Measurements from ENCODE around the gene TULP4.

Gene TULP4, protein sequence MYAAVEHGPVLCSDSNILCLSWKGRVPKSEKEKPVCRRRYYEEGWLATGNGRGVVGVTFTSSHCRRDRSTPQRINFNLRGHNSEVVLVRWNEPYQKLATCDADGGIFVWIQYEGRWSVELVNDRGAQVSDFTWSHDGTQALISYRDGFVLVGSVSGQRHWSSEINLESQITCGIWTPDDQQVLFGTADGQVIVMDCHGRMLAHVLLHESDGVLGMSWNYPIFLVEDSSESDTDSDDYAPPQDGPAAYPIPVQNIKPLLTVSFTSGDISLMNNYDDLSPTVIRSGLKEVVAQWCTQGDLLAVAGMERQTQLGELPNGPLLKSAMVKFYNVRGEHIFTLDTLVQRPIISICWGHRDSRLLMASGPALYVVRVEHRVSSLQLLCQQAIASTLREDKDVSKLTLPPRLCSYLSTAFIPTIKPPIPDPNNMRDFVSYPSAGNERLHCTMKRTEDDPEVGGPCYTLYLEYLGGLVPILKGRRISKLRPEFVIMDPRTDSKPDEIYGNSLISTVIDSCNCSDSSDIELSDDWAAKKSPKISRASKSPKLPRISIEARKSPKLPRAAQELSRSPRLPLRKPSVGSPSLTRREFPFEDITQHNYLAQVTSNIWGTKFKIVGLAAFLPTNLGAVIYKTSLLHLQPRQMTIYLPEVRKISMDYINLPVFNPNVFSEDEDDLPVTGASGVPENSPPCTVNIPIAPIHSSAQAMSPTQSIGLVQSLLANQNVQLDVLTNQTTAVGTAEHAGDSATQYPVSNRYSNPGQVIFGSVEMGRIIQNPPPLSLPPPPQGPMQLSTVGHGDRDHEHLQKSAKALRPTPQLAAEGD (N-terminal part only)

DNA sequence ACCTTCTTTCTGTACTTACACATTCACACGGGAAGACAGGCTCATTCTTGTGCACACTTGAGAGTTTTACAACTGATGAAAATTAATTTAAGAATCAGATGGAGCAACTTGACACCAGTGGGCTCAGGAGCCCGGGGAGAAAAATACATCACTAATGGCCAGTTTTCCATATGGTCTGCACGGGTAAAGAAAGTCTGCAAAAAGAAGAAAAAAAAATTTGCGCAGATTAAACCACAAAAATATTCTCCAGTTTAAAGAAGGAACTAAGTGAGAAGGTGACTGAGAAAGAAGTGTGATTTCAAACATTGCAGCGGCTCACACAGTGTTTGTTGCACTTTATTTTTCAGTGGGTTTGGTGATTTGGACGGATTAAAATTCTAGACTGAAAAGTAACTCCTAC is at the start of gene TULP4:
Gene TULP4, plus strand, starts transcription at position 301 of the 400 bp plus-strand sequence. CDS start 1,552 bp downstream, outside the sequence.
- DNase-seq = no peak

DNA sequence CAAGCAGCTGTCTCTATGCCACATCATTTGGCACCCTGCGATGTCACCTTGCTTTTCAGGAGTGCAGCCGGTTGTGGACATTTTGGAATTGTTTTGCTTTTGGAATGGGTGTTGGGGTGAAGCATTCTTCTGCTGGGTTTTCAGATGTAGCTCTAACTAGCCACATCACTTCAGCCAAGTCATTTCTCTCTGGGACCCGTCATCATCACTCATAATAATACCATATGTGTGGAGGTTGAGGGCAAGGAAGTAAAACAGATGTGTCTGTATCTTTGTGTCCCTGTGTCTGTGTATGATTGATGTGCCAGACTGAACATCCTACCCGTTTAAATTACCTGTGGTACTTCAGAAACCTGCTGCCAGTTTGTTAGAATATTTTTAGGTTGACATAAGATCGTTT is 49.5 kb upstream of the TULP4 start:
- no peak for DNase-seq

DNA sequence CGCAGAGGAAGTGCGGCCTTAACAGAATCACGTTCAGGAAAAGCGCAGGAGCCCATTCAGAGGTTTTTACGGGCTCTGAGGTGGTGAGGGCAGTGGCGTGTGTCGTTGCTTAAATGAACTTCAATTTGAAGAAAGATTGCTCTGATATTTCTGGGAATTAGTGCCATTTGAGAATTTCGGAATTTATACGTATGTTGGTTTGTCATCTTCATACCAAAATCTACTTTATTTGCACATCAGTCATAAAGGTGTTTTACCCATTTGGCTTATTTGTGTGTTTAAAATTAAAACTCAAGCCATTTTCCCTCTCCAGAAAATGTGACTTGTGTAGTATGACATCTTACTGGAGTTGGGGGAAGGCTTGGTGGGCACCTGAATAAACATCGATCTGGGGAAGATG is 48.1 kb upstream of the TULP4 start:
- no peak for DNase-seq

DNA sequence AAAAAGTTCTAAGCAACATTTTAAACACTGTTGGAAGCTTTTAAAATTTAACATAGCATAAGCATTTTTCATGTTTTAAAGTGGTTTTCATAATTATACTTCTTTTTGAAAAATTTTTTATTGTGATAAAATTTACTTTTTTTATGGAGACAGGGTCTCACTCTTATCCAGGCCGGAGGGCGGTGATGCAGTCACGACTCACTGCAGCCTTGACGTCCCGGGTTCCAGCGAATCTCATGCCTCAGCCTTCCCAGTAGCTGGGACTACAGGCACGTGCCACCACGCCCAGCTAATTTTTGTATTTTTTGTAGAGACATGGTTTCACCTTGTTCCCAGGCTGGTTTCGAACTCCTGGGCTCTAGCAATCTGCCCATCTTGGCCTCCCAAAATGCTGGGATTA is 46.1 kb upstream of the TULP4 start:
- no peak for DNase-seq

DNA sequence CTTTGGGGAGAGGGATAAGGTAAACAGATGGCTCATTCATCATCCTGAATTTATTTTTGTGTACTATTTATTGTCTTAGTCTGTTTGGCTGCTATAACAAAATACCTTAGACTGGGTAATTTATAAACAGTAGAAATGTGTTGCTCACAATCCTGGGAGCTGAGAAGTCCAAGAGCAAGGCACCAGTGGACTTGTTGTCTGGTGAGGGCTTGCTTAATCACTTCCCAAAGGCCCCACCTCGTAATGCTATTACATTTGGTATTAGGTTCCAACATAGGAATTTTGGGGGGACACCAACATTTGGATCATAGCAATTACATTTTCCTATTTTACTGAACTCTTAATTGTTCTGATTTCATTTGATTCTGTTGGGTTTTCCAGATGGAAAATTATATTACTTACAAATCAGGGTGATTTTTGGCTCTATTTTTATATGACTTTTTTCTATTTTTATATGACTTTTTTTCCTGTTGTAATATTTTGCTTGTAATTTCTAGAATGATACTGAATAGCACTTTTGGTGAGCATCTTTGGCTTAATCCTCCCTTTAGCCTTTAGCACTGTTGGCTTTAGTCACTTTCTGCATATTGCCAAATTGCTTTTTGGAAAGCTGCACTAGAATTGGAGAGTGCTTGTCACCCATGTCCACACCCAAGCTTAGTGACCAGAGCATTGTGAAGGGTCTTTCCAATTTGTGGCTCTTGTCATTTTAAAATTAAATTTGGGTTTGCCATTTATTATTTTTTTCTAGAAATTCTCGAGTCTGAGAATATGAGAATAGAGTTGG is 43.7 kb upstream of the TULP4 start:
- DNase-seq = no peak

DNA sequence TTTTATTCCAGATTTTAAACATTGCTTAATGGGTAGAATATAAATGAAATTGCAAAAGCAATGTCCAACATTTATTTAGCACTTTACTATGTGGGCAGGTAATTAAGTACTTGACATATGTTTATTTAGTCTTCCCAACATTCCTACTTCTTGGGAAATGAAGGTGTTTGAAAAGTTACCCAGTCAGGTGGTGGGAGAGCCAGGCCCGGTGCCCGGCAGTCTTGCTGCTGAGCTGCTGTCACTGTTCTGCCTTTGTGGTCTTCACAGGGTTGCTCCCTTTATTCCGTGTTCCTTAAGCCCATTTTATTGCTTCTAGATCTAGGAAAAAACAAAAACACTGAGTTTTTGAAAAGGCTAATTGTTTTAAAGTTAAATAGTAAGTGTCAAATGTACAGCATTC is 42.6 kb upstream of the TULP4 start:
- DNase-seq = no peak

DNA sequence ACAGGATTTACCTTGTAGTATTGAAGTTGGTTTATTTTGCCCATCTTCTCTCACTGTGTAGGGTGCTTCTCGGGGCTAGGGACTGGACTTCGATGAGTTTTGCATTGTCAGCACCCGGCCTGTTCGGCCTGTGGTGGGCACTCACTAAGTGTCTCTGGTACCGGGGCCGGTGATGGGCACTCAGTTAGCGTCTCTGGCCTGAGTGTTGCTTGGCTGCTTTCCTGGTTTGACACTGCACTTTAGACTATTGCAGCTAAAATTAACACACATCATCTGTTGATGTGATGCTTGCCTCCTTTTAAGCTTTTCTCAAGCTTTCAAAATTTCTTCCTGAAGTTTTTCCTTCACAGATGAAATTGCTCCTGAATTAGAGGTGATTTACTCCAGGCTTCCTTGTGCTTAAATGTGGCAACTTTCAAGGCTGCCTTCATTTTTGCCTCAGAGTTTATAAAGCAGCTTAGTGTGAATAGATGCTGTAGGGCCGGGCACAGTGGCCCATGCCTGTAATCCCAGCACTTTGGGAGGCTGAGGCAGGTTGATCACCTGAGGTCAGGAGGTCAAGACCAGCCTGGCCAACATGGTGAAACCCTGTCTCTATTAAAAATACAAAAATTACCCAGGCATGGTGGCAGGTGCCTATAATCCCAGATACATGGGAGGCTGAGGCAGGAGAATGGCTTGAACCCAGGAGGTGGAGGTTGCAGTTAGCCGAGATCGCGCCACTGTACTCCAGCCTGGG is 41.7 kb upstream of the TULP4 start:
- DNase-seq = no peak

DNA sequence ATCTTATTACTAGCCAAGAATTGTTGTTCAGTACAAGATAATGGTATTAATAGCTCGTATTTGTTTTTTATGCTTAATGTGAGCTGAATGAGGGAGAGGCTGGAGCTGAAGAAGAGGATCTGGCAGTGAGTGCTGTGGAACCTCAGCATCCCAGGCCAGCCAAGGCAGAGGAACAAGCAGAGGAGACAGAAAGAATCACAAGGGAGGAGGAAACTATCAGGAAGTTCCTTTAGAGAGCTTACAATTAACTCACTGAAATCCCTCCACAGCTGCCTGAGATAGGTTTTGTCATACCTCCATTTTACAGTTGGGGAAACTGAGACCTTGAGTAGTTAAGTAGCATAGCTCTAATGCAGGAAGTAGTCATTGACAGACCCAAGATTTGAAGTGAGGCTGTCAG is 39.9 kb upstream of the TULP4 start:
- no peak for DNase-seq

DNA sequence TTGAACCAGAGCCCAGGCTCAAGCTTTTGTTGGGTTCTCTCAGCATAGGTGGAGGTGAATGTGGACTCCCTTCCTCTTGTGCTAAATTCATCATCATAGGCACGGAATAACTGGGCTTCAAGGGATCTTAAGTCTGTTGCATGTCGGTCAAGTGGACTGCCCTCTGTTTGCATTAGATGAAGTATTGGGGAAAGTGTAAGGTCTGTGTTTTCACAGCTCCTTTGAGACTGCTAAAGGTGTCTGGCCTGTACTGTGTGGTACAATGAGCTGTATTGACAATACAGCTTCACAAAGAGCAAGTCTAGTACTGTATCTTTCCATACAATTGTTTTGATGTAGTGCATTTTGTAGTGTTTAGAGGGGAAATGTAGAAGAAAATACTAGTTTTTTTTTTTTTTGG is 34.3 kb upstream of the TULP4 start:
- no peak for DNase-seq

DNA sequence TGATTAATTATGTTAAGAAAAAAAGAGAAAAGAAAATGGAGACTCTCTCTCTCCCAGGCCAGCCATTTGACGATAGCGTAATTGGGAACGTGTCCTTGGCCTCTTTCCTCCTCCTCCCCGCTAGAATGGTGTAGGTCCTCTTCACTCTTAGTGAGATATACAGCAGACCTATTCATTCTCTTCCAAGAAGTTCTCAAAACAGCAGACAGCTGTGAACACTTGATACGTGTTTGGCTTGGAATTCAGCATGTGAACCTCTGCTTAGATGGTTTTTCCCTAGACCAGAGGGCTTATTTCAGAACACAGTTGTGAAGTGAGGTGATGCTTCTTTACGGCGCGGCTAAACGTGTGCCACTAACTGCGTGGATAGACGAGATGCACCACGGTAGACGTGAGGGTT is 32.6 kb upstream of the TULP4 start:
- DNase-seq = no peak

DNA sequence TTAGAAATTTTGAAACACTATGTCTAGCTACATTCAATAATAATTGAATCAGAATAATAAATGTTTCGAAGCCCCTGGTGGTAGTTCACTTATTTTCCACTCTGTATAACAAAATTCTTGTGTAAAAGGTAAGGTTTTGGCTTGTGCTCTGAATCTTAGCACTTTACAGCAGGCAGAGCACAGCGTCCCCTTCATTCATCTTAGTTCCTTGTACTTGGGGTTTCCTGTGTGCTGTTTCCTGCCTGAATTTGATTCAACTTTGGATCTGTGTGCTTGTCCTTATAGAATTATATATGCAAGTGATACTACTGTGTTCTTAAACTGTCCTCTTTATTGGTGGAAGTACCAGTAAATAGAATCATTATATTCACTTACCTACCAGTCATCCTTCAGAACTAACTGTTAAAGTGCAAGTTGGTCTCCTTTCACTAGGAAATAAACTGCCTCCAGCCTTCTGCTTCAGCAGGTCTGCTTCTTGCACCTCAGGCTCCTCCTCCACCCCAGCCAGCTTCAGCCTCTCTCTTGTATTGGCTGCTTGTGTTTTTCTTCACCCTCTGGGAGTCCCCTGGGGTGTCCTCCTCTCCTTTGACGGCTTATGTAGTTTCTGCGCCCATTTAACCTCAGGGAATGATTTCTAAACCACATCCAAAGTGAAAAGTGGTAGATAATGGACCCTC is 28.8 kb upstream of the TULP4 start:
- peak; percentile 65 for DNase-seq

DNA sequence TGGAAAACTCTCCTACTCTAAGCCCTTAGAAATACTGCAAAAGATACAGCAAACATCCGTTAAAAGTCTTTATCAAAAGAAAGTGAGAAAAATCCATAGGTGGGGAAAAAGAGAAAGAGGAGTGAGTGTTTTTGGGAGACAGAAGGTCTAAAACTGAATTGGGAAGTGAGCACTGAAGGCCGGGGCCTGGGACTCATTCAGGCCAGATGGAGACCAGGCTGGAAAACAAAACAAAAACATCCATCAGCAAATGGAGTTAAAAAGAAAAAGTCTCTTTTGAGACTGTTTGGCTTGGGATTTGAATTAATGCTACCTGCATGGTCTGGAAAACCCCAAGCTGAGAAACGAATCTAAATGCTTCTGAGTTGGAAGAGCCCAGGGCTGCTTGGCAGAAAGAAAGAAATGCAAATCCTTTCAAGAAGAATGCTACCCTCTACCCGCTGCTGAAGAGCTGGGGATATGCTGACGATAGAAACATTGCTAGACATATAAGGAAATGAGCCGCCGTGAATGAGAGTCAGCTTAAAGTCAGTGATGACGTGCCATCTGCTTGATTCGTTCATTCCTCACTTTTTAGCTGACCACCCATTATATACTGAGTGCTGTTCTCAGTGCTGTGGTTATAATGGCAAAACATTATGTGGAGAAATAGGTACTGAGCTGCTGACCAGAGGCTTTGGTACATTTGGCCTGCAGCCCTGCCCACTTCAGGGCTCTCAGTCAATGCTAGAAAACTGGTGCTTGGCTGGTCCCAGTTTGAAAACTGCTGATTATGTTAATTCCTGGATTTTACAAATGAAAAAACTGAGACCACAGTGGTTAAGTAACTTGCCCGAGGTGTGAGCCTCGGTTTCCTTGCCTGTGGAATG is 28.0 kb upstream of the TULP4 start:
- peak; percentile 96 for DNase-seq

DNA sequence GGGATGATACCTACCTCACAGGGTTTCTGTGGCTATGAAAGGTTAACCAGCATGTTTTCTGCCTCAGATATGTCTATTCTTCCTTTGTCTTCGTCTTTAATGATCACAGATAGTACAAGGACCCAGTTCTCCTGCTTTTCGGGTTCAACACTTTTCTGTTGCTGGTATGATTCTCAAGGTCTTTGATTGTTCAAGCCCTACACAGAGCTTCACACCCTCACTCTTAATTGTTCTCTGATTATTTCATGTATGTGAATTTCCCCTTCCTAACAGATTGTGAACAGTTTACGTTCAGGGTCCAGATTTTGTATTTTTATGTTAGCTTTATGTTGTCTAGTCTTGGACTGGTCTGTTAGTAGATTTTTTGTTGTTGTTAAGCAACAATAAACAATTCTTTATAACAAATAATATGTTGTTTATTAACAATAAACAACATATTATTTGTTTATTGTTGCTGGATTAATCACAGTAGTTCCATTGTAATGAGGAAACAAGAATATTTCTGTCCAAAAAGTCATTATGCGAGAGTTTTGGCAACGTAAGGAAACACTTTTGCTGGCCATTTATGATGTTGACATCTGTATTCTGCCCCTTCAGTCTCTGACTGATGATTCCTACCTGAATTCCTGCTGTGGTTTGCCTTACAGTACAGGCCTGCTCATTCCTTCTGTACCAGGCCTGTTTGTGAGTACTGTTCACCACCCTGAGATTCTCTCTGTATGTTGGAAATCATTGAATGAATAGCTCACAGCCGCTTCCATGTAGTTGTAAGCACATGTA is 27.2 kb upstream of the TULP4 start:
- DNase-seq = peak; percentile 33

DNA sequence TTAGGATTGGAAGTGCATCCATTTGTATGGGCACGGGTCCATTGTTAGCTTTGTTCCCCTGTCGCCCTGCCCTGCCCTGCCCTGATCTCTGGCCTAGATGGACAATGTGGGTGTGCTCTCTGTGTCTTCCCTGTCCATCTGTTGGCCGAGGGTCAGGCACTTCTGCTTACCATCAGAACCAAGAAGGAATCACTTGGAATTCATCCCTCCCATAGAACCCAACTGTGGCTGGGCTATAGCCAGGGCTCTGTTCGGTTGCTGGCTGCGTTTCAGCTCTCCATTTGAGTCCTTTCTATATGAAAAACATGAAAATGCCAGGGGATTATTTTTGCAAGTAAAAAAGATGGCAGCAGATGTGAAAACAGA is 26.6 kb upstream of the TULP4 start:
- peak; percentile 24 for DNase-seq

DNA sequence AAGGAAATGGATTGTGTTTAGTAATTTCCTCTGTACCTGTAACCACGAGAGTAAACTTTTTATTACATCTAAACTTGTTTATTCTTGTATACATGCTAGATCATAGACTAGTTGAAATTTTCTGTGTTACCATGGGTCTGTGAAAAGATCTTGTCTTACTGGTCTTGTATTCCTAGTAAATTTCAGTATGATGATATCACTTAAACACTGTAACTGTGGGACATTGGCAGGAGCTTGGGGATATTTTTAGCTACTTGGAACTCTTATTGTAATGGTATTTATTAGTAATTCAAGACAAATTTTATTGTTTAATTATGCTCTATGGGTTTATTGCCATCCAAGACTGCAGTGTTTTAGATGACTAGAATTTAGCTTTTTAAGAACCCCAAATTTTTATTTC is 25.9 kb upstream of the TULP4 start:
- DNase-seq = peak; percentile 78

DNA sequence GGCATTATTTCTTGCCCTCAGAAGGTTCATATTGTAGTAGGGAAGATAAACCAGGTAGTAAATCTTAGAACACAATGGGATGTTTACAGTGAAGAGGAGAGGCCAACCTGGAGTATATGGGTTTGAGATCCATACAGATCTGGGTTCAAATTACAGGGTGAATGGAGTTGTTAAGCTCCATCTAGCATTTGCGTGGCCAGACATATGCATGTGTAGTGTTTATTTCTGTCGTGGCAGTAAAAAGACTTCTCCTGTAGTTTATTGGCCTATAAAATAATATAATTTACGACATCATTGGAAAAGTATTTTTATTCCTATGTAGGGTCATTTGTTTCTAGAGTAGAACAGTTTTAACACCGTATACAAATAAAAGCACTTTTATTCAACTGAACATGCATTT is 25.2 kb upstream of the TULP4 start:
- DNase-seq = no peak

DNA sequence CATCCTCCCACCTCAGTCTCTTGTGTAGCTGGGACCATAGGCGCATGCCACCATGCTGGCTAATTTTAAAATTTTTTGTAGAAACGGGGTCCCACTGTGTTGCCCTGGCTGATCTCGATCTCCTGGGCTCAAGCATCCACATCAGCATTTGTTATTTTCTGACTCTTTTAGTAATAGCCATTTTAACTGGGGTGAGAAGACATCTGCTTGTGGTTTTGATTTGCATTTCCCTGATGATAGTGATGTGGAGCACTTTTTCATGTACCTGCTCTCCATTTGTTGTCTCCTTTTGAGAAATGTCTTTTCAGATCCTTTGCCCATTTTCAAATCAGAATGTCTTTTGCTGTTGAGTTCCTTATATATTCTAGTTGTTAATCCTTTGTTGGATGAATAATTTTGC is 22.2 kb upstream of the TULP4 start:
- DNase-seq = no peak

DNA sequence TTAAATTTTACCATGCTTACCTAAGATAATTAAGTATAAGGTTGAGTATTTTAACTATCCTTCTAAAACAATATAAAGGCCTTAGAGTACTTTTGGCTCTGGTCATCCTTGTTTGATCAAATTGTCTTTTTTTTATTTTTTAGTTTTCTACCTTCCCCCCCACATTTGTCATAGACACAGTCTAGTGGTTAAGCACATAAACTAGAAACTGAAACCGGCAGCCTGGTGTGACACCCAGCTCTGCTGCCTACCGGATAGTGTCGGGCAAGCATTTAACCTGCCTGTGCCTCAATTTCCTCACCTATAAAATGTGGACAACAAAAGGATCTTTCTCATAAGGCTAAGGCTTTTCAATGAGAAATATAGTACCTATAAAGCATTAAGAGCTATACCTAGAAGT is 21.6 kb upstream of the TULP4 start:
- no peak for DNase-seq

DNA sequence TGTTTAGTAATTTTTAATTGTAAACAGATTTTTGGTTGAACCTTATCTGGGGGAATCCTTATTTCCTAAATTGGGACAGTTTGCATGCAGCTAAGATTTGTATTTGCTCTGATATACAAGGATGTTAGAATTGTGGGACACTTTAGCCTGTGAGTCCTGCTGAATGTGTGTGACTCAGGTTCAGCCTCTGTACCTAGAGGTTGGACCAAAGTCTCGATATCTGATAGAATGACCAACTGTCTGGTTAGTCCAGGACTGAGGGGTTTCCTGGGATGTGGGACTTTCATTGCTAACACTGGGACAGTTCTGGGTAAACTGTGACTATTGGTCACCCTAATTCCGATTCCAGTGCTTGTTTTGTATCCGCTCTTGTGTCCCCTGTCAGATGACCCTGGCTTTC is 20.2 kb upstream of the TULP4 start:
- no peak for DNase-seq

DNA sequence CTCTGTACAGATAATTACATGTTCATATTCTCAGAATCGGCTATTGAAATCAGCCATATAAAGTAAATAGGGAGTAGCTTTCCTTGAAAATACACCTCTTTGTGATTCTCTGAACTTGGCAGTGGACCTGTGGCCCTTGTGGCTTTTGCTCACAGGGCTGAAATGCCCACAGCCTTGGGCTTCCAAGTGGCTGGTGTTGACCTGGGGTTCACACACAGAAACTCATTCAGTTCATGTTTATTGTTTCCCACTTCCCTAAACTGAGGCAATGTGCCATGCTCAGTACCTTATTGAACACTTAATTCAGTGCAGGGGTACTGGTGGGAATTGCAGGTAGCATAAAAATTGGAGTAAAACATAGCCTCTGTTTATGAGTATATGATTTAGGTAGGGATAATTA is 19.1 kb upstream of the TULP4 start:
- no peak for DNase-seq

Data from fibroblast of skin of right quadriceps (primary cell).